HG03175 (cell line): Measurements from ENCODE around the gene ADGRL3.

Experiments used
- ATAC-seq: cut with Tn5 transposase; IDR thresholded peaks from one replicate; pipeline ENCODE4 v1.9.1; 2021; ENCODE audit warnings: mild to moderate bottlenecking, moderate library complexity; ENCODE audit not compliant: unreplicated experiment

ADGRL3 gene

GRCh38 chr4:62028745-62029144 is 828.6 kb downstream of the ADGRL3 start:
- no peak for ATAC-seq

- no peak for ATAC-seq
Observed at GRCh38 chr4:62030958-62031357, 830.8 kb downstream of the ADGRL3 start.

- ATAC-seq = no peak
Observed at GRCh38 chr4:62037571-62037970, 837.4 kb downstream of the ADGRL3 start.

- ATAC-seq = no peak
Observed at GRCh38 chr4:62051332-62051731, 851.2 kb downstream of the ADGRL3 start.

GRCh38 chr4:62053974-62054373 is 853.8 kb downstream of the ADGRL3 start:
- no peak for ATAC-seq

GRCh38 chr4:62057031-62057430 is 856.9 kb downstream of the ADGRL3 start:
- ATAC-seq = no peak

GRCh38 chr4:62058571-62058970 is 858.4 kb downstream of the ADGRL3 start:
- ATAC-seq = no peak

GRCh38 chr4:62070291-62070852 is 870.2 kb downstream of the ADGRL3 start:
- ATAC-seq = no peak

- ATAC-seq = no peak
Observed at GRCh38 chr4:62075089-62075488, 875.0 kb downstream of the ADGRL3 start.

GRCh38 chr4:62075521-62075920 is 875.4 kb downstream of the ADGRL3 start:
- no peak for ATAC-seq

GRCh38 chr4:62077406-62077805 is 877.3 kb downstream of the ADGRL3 start:
- no peak for ATAC-seq

- no peak for ATAC-seq
Observed at GRCh38 chr4:62080431-62080830, 880.3 kb downstream of the ADGRL3 start.

- ATAC-seq = no peak
Observed at GRCh38 chr4:62087706-62088105, 887.6 kb downstream of the ADGRL3 start.

- no peak for ATAC-seq
Observed at GRCh38 chr4:62093735-62094134, 893.6 kb downstream of the ADGRL3 start.

GRCh38 chr4:62096881-62097280 is 896.8 kb downstream of the ADGRL3 start:
- no peak for ATAC-seq

GRCh38 chr4:62115216-62115615 is 915.1 kb downstream of the ADGRL3 start:
- ATAC-seq = no peak

- ATAC-seq = no peak
Observed at GRCh38 chr4:62117886-62118285, 917.8 kb downstream of the ADGRL3 start.

- ATAC-seq = no peak
Observed at GRCh38 chr4:62118558-62118957, 918.4 kb downstream of the ADGRL3 start.

GRCh38 chr4:62119195-62119594 is 919.1 kb downstream of the ADGRL3 start:
- ATAC-seq = no peak

GRCh38 chr4:62126064-62126732 is 926.1 kb downstream of the ADGRL3 start:
- no peak for ATAC-seq
